Measurements from ENCODE around the gene COL4A4.
A peak's percentile ranks its signal among the peaks of the same experiment; 100 is the strongest.

Gene COL4A4

GRCh38 chr2:227030789-227031188 lies 133.2 kb downstream of the COL4A4 start:
- DNase-seq (ENCODE audit: low read depth in 3 of 3), result no peak

- no peak for DNase-seq (ENCODE audit: low read depth in 3 of 3)
These were observed 134.4 kb downstream of the COL4A4 start for GRCh38 chr2:227029426-227030105.

GRCh38 chr2:227025510-227025909 lies 138.5 kb downstream of the COL4A4 start:
- no peak for DNase-seq (ENCODE audit: low read depth in 3 of 3)

- DNase-seq (ENCODE audit: low read depth in 3 of 3), result no peak
These were observed 141.4 kb downstream of the COL4A4 start for GRCh38 chr2:227022608-227023007.

- DNase-seq (ENCODE audit: low read depth in 3 of 3), result no peak
These were observed 143.6 kb downstream of the COL4A4 start for GRCh38 chr2:227020416-227020815.

GRCh38 chr2:227016894-227017293 lies 147.1 kb downstream of the COL4A4 start:
- no peak for DNase-seq (ENCODE audit: low read depth in 3 of 3)

- no peak for DNase-seq (ENCODE audit: low read depth in 3 of 3)
These were observed 150.1 kb downstream of the COL4A4 start for GRCh38 chr2:227013881-227014280.

- DNase-seq (ENCODE audit: low read depth in 3 of 3), result no peak
These were observed 150.7 kb downstream of the COL4A4 start for GRCh38 chr2:227013330-227013729.

- no peak for DNase-seq (ENCODE audit: low read depth in 3 of 3)
These were observed 153.6 kb downstream of the COL4A4 start for GRCh38 chr2:227010433-227010832.

GRCh38 chr2:227007940-227008339 lies 156.1 kb downstream of the COL4A4 start:
- DNase-seq (ENCODE audit: low read depth in 3 of 3), result no peak

- no peak for DNase-seq (ENCODE audit: low read depth in 3 of 3)
These were observed 156.9 kb downstream of the COL4A4 start for GRCh38 chr2:227007148-227007547.

GRCh38 chr2:227006189-227006897 lies 157.7 kb downstream of the COL4A4 start:
- DNase-seq (ENCODE audit: low read depth in 3 of 3), result no peak

- DNase-seq (ENCODE audit: low read depth in 3 of 3), result no peak
These were observed 159.5 kb downstream of the COL4A4 start for GRCh38 chr2:227004482-227004881.

GRCh38 chr2:227000123-227000522 lies 163.9 kb downstream of the COL4A4 start:
- DNase-seq (ENCODE audit: low read depth in 3 of 3), result no peak

- DNase-seq (ENCODE audit: low read depth in 3 of 3), result no peak
These were observed 164.3 kb downstream of the COL4A4 start for GRCh38 chr2:226999661-227000060.

- DNase-seq (ENCODE audit: low read depth in 3 of 3), result peak in 2 of 3 experiments; percentile 5 to 62
These were observed 168.4 kb downstream of the COL4A4 start for GRCh38 chr2:226995625-226996041.

GRCh38 chr2:226994775-226995174 lies 169.2 kb downstream of the COL4A4 start:
- DNase-seq (ENCODE audit: low read depth in 3 of 3), result no peak

- DNase-seq (ENCODE audit: low read depth in 3 of 3), result no peak
These were observed 170.8 kb downstream of the COL4A4 start for GRCh38 chr2:226993171-226993570.

- DNase-seq (ENCODE audit: low read depth in 3 of 3), result no peak
These were observed 172.3 kb downstream of the COL4A4 start for GRCh38 chr2:226991663-226992062.

GRCh38 chr2:226985583-226985946 lies 178.4 kb downstream of the COL4A4 start:
- DNase-seq (ENCODE audit: low read depth in 3 of 3), result no peak

- DNase-seq (ENCODE audit: low read depth in 3 of 3), result no peak
These were observed 179.0 kb downstream of the COL4A4 start for GRCh38 chr2:226984750-226985582.

- DNase-seq (ENCODE audit: low read depth in 3 of 3), result no peak
These were observed 179.9 kb downstream of the COL4A4 start for GRCh38 chr2:226983895-226984749.

All from stimulated activated CD4-positive, alpha-beta T cell treated with anti-CD3 and anti-CD28 coated beads, TNF-alpha, amount 100 ng/mL, for 24 hours (primary cell).